HG03378 (cell line): ENCODE results near the gene CAPS.

Source experiments
- ATAC-seq: cut with Tn5 transposase; IDR thresholded peaks from one replicate; pipeline ENCODE4 v1.9.1; 2021; ENCODE audit warnings: mild to moderate bottlenecking, moderate library complexity; ENCODE audit not compliant: unreplicated experiment

CAPS gene

DNA sequence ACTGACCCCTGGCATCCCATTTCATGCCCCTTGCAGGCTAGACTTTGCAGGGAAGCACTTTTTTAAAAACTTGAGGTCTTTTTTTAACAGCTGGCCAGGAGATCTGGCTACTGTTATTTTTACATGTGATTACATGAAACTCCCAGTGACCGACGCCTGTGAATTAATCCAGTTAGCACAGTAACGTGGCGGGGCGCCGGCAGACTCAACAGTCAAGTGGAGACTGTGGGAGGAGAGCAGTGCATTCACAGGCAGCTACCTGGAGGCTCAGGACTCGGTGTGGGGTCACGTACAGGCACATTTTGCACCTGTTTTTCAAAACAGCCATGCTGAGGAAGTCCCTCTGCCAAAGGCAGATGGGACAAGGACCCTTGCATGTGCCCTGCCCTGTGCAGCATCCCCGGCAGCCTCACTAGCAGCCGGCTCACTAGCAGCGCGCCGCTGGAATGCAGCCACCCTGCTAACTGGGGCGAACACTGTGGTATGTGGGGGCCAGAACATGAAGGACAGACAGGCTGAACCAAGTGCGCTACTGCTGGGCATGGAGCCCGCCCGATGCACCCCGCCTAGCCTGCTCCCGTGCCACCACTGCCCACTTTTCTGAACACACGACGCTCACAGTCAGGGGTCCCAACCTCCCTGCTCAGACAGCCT lies 18.7 kb downstream of the CAPS start:
- no peak for ATAC-seq

DNA sequence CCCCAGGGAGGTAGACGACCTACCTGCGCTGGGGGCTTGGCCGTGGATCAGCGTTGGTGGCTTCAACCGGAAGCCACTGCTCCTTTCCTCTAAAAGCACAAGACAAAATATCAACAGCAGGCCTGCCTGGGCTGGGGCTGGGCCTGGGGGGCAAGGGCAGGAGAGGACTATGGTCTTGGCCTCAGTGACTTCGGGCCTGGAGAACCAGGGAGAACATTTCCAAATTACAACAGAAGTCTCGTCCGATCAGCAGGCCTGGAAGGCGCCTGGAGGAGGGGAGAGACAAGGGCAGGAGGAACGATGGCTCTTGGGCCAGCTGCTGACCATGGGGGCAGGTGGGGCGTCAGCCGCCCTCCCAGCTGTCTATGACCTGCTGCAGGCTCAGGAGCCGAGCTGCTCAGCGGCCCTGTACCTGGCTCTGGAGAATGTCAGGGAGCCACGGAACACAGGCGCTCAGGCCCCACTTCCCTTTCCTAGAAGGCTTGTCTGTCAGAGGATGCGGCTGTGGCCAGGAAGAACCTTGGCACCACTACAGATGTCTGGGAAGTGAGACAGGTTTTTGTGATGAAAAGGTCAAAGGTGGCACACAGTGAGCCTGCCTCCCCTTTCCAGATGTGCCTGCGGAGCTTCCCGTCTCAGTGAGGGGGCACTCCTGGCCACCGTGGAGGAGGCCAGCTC lies 19.5 kb downstream of the CAPS start:
- no peak for ATAC-seq

- ATAC-seq: no peak
These were observed 20.0 kb downstream of the CAPS start for GRCh38 chr19:5934069-5934401.

DNA sequence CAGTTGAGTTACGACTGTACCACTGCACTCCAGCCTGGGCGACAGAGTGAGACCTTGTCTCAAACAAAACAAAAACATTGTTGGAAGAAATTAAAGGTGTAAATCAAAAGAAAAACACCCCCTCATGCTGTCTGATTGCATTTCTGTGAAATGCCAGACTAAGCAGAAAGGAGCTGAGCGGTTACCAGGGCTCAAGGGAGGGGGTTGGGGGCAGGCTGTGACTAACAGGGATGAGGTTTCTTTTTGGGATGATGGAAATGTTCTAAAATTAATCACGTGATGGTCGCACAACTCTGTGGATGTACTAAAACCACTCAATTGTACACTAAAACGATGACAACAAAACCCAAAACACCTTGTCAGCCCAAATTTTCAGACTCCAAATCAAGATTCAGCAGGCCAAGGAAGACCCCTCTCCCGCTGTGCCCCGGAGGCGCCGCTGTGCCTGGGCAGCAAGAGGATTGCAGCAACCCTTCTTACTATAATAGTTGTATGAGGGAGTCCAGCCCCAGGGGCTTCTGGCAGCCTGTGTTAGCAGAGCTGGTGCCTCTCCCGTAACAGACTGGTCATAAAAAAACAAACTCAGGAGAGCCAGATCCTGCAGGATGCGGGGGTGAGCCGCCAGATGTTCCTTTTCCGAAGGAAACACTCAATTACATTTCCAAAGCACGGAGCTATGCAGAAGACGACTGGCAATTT lies 20.9 kb downstream of the CAPS start:
- no peak for ATAC-seq

DNA sequence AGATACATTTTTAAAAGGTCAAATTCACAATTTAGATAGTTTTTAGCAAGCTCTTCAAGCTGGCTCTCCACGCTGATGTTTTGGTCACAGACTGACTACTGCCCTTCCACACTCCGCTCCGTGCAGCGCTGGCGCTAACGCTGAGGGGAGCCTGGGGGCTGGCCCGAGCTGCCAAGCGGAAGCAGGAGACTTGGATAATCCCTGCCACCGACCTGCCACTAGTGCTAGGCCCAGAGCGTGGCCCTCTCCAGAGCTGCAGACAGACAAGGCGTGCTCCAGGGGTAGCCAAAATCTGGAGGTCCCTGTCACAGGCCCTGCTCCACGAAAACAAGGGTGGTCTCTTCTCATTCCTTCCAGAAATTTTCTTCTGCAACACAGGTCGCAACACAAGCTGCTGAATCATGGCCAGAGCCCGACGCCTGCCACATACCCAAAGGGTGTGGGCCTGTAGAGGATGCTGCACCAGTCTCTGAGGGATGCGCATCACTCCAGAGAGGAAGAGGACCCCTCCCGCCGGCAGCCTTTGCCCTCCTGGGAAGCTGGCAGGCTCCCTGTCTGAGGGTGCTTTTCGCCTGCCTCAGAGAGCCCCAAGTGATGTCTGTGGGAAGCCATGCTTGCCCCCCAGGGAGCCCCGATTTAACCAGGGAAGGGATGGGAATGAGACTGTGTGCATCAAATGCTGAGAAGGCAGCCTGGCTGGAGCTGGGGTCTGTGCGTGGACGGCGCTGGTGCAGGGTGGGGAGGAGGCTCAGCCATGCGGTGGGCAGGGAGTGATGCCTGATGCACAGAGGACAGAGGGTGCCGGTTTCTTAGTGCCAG lies 21.6 kb downstream of the CAPS start:
- ATAC-seq: no peak

DNA sequence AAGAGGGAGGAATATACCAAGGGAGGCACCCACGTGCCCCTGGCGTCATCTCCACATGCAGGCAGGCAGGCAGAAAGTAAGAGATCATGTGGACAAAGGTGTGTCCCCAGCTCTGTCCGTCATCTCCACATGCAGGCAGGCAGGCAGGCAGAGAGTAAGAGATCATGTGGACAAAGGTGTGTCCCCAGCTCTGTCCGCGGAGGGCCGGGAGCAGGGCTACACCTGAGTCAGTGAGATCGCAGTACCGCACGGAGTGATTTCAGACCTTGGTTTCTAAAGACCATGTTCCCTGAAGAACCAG lies 22.2 kb downstream of the CAPS start:
- ATAC-seq: no peak

GRCh38 chr19:5937550-5937949 lies 23.5 kb downstream of the CAPS start:
- no peak for ATAC-seq

GRCh38 chr19:5940260-5941208 lies 26.5 kb downstream of the CAPS start:
- no peak for ATAC-seq

- ATAC-seq: no peak
These were observed 27.6 kb downstream of the CAPS start for GRCh38 chr19:5941673-5942072.

GRCh38 chr19:5943045-5943444 lies 29.0 kb downstream of the CAPS start:
- ATAC-seq: no peak

DNA sequence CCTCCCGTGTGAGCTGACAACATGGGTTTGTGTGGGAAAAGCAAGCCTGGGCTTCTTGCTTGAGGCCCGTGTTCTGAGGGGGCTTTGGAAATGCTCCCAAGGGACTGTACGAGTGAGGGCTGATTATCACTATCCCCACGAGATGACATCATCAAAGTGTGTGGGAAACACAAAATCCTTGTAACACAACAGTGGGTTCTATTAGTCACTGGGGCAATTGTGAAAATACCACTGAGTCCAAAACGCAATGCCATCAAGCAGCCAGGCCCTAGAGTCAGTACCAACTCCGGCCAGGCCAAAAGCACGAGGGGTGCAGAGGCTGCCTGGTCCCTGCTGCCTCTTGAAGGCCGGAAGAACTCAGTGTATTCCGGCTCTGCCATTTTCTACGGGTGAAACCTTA lies 29.6 kb downstream of the CAPS start:
- ATAC-seq: no peak

DNA sequence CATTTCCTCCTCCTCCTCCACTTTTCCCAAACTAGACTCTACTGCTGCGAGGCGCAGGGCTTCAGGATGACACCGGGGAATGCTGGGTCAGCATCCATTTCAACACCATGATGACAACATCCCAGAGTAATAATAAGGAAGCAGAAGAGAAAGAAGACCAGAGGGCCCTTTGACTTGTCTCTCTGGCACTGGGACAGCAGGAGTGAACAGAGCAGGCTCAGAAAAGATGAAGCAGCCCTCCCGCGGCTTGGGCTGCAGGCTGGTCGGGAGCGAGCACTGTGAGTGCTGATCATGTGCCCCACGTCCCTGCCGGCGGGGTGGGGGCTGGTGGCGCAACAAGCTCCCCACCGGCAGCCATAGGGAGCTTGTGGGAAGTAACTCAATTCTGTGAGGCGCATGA lies 33.4 kb downstream of the CAPS start:
- no peak for ATAC-seq

DNA sequence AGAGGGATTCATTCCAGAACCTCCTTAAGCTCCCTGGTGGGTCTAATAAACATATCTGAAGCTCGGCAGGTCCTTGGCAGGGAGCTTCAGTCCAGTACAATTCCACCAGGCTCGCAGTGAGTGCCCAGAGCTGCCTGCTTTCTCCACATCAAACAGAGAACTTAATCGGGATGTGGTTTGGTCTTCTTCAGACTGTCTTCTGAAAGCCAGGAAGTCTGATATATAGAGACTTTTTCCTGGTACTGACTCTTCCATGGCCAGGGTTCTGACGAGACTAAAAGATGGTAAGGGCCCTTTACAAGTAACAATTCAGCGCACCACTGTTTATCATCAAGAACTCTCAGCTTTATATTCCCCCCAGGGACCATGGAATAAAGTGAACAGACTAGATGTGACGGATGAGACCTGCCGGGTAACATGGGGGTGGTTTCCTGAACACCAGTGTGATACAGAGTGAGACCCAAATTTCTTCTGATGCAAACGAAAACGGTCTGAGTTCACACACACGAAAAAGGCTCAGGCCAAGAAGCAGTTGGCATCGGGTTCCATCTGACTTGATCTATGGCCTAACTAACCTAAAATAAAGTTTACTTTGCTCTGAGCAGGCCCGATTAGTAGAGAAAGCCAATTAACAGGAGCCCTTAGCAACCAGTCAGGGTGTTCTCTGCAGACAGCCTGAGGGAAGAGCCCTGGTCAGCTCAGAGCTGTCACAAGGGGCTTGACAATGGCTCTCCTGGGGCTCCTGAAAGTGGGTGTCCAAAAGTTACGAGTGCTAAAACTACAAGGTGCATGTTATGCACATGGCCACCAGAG lies 34.9 kb downstream of the CAPS start:
- ATAC-seq: no peak

DNA sequence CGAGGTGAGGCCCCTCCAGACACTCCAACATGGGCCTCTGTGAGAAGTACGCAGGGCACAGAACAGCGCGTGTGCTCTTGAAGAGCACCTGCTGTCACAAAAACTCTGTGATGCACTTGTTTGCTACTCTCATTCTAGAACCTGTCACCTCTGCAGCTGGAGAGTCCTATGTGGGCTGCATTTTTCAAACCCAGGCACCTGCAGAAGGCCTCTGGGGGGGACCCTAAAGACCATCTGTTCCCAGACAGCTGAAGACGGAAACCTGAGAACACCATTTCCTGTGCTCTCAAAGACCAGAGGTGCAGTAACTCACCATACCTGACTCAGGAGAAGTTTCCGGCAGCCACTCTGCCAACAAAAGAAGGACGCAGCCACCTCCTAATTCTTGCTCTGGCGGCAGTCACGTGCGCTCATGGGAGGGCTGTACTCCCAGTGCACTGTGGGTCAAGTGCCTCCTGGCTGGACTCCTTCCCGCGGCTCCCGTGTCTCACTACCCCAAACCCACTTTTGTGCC lies 35.8 kb downstream of the CAPS start:
- ATAC-seq: no peak

- ATAC-seq: no peak
These were observed 36.7 kb downstream of the CAPS start for GRCh38 chr19:5950741-5951140.

GRCh38 chr19:5951338-5951861 lies 37.3 kb downstream of the CAPS start:
- no peak for ATAC-seq

GRCh38 chr19:5952193-5953029 lies 38.4 kb downstream of the CAPS start:
- ATAC-seq: no peak

DNA sequence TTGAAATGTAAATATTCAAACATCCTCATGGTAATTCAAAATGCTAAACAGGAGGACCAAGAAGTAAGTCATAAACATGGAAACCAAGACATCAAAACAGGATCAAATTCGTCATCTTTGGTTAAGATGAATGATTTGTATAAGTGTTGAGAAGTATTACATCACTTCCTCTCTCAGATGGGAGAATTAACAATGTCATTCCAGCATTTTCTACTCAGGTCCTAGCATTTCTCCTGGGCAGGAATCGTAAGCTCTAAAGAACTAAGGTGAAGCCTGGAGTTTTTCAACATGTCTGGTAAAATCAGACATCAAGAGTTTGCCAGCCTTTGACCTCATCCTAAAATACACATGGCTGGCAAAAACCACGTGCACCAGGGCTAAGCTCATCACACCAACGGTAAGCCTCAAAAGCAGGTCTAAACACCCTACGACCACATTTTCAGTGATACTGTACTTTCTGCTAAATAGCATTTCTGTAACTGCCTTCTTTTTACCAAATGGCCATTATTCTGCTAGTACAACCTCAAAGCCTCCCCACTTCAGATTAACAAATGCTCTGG lies 39.1 kb downstream of the CAPS start:
- ATAC-seq: no peak
